Suppressor macrophage treated with lipopolysaccharide for 4 hours (primary cell): ENCODE measurements around the gene PAX5.

Experiments used
- DNase-seq: peaks from one replicate; pipeline ENCODE4 v3.0.0-alpha.2; 2020

Gene PAX5

DNA sequence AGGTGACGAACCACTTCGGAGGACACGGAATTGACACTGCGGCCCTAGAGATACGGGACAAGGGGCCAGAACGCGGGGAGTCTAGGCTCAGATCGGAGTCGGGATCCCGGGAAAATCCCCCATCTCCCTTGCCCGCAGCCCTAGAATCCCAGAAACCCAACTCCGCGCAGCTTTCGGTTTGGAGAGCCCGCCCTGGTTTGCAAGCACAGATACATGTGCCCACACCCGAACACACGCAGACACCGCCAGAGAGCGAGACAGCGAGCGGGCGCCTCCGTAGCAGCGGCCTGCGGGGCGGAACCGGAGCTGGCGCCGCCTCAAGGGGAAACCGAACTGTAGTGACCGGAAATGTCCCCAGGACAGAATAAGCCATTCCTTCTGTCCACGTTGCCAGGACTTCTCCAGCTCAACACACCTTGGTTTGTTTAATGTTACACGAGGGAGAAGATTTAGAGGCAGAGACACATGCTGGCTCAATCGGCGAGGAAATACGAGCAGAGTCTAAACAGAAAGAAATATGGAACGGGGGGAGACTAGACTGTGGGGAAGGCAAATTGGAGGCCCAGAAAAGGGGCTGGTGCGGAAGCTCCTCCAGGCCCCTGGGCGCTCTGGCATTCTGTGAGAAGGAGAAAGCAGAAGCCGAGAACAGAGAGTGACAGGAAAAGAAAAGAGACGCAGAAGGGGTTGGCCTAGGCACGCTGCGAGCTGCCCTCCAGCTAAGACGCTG is 2.9 kb upstream of the PAX5 start:
- peak; percentile 58 for DNase-seq

DNA sequence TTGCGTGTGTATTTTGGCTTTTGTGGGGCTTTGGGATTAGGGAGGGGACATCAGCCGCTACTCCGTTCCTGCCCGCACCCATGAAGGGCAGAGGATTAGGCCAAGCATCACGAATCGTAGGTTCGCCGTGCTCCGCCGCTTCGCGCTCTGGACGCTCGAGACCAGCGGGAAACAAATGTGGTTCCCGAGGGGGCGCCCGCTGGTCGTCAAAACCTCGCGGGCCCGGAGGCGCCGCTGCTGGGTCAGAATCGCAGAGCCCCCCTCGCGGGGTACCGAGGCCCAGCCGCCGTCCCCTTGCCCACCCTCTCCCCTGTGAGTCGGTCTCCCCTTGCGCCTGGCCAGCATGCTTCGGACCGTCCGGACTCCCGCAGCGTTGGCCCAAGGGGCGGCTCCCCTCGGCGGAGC is 2.3 kb upstream of the PAX5 start:
- no peak for DNase-seq

DNA sequence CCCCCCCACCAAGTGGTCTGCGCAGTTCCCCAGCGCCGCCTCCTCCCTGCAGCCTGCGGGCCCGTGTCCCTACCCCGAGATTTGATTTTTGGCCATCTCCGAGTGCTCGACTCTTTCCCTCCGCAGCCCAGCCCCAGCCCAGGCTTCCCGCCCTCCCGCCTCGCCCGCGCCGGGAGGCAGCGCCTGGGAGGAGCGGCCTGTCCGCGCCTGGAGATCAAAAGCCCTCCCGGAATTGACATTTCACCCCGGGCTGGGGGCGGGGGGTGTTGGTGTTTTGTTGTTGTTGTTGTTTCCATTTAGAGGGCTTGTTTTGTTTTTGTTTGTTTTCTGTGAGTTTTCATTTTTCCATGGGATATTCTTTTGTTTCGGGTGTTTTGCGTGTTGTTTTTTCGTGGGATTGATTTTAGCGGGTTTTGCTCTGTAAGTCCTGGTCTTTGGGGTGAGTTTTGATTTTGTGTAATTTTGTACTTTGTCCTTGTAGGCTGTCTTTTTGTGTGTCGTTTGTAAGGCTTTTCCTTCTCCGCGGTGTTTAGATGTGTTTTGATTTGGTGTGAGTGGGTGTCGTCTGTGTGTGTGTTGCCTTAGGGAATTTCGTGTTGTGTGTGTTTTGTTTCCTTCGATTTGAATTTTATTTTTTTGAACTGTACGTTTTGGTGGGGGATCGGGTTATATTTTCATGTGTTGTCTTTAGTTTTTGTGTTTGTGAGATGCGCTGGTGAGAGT is 1.7 kb upstream of the PAX5 start:
- no peak for DNase-seq

DNA sequence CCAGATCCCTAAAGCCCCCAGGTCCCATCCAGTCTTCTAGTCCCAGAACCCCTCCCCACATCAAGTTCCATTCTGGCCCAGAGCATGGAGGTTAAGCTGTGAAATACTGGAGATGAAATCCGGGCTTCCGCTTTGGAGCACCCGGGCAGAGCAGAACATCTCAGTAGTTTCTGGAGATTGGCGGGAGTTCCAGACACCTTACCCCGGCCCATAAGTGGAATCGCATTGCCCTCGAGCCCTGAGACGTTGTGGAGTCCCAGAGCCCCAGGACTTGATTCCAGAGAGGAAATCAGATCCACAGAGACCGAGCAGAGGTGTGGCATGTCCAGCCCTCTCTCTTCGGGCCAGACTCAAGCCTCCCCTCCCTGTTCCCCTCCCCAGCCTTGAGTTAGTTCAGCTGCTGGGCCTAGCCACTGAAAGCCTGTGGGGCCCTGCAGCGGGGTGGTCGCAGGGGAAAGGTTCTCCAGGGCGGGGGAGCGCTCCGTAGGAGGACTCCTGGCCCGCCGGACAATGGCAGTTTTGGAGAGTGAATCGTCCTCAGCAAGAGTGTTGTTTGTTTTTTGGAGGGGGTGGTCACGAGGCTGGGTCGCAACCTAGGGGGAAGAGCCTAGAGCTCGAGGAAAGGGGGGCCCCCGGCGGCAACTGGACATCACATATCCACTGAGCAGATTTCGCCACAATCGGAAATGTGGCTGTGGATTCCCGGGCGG is 1.0 kb upstream of the PAX5 start:
- DNase-seq = no peak

DNA sequence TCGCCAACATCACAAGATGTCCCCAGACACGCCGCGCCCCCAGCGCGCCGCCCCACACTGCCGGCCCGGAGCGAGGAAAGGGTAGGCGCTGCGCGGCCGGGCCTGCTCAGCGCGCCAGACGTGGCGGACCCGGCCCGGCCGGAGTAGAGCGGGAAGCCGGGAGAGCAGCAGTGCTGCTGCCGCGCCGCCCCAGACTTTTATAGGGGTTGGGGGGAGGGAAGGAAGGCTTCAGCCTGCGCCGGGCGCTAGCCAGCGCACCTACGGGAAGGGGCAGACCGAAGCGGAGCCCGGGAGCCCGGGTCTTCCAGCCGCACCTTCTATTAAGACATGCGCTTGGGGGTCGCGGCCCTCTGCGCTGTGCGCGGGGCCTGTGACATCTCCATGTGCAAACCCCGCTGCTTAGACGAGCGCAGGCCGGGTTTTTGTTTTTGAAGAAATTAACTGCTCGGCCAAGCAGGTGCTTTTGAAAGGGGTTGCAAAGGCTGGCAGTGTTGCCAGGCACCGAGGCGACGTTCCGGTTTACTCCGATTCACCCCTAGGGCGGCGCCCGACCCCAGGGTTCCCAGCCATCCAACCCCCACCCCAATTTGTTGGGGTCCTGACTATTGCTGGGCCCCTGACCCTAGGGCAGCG is 353 bp upstream of the PAX5 start:
- peak; percentile 64 for DNase-seq

DNA sequence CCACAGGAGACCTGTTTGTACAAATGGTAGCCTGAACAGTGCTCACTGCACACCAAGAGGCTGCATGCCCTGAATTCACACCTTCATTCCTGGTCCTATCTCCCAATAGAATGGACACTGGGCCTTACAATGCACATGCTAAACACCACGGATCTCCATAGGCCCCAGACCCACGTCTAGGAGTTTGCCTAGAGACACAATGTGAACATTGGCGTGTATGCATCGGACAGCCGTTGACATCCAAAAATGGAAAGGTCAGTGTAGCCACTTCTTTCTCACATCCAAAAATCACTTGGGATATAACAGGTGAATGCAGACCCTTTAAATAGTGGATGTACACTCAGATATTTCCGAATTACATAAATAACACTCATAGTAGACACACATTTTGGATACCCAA is 927 bp downstream of the PAX5 start:
- DNase-seq = no peak

DNA sequence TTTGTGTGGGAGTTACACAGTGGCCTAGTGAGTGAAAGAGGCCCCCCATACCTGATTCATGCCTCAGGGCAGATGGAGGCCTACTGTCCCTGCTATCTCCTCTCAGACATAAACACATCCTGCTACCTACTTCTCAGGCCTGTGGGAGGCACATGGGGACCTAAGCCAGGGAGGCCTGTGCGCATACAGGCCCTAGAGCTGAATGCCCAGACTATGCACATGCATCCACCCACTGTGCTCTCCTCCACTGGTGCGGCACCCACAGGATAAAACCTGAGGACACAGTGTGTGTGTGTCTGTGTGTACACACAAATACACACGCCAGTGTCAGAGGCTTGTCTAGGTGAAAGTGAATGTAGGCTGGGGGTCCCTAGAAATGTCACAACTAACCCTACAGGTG is 1.4 kb downstream of the PAX5 start:
- DNase-seq = no peak

DNA sequence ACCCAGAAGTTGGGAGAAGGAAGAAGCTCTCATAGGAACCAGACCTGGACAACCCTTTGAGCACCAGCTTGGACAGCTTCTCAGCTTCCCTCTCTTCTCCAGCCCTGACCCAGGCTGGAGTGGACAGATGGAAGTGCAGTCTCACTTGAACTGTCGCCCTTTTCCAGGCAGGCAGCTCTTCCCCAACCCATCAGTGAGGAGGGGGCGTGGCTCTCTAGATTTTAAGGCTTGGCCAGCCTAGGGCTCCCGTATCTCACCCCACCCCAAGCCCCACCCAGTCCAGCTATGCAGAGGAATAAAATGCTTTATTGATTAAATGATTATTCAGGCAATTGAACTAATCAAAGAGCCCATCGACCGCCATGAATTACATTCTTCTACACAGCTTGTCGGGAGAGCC is 2.2 kb downstream of the PAX5 start:
- no peak for DNase-seq

DNA sequence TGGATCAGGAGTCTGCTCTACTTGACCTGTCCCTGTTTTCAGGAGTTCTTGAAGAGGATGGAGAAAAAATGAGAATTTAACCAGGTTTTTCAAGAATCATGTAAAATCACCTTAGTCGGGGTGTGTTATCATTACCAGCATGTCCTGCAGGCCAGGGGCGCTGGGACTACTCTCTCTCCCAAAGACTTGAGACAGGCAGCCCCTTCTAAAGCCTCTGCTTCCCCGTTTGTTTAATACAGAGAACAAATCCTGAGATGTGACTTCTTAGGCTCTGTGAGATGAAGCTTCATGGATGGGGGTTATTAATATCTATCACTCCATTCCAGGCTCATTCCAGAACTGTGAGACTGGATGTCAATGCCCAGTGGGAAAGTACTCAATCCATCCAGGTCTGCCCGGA is 3.0 kb downstream of the PAX5 start:
- no peak for DNase-seq

DNA sequence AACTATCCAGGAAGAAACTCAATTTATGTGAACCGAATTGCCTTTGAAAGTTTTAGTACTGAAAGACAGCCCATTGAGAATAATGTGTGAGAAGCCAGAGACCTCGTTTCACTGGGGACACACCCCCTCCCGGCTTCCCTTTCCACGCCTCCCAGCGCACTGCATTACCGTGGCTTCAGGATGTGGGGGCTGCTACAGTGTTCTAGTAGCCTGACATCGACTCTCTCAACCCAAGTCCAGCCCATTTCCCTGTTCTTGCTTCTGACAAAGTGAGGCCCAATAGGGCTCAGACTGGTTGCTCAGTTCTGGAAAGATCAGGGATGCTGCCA is 3.5 kb downstream of the PAX5 start:
- DNase-seq = no peak

DNA sequence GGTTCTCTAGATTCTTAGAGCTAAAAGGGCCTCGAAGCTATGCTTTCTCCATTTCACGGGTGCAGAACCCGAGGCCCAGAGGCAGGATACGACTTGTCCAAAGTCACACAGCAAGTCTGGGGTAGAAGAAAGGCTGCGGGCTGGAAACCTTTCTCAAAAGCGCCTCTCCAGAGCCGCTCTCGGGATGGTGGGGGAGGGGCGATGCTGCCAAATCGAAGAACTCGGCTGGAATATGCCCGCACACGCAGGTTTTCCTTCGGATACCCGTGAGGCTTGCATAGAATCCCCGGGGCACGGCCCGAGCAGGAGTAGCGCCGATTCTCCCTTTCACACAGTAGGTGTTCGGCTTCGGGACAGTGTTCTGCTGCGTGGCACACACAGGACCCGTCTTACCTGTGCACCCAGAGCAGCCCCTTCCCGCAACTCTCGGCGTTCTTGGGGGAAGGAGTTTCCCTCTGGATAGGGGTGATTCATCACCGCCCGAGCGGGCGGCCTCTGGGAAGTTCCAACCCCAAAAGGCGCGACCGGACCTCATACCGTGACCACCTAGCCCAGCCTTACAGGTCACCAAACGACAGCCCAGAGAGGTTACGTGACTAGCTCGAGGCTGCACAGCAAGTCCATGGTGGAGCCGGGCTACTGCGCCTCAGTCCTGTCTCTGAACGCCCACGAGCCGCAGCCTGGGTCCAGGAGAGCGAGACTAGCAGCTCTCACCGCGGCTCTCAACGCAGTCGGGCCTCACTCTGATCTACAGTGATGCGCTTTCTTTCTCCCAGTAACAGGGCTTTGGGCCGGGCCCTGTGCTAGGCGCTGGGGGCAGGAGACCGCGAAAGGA is 4.1 kb downstream of the PAX5 start:
- DNase-seq = no peak

DNA sequence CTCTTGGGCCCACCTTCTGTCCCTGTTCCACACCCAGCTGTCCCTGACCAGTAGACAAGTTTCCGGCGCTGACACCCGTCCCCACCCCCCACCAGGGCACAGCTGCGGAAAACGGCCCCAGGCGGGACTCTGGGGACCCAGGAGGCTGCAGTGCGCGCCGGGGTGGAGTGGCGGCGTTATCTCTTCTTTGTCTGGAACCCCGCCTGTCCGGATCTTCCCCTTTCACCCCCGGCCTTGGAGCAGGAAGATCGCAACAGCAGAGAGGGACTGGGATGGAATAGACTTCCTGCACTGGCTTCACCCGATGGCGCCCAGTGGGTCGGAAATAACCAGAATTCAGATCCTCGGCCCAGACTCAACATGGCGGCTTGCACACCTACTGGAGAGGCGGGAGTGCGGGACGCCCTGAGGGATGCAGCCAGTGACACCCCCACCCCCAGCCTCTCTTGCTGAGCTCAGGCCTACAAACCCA is 4.7 kb downstream of the PAX5 start:
- DNase-seq = no peak

DNA sequence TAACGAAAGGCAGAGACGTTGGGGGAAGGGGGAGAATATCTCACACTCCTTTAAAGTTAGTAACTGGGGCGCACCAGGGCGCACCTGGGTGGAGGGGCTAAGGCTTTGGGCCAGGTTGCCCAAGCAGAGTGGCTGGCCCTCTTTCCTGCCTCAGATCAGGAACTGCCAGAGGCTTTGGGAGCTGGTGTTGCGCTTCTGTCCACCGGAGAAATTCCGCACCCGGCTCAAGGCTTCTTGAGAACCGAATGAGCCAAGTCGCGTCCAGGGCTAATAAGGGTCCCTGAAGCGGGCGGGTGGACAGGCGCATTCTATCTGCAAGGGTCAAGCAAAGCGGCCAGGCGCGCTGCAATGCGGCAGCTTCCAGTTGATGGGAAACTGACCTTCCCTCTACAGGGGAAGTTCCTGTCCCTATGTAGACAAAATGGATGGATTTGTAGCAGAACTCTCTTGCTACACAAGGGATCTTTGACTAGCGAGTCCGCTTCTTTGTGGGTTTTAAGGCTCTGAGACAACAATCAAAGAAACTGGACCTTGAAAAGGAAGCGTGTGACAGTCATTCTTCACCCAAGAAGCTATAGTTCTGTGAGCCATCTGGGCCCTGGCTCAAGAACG is 5.5 kb downstream of the PAX5 start:
- no peak for DNase-seq

DNA sequence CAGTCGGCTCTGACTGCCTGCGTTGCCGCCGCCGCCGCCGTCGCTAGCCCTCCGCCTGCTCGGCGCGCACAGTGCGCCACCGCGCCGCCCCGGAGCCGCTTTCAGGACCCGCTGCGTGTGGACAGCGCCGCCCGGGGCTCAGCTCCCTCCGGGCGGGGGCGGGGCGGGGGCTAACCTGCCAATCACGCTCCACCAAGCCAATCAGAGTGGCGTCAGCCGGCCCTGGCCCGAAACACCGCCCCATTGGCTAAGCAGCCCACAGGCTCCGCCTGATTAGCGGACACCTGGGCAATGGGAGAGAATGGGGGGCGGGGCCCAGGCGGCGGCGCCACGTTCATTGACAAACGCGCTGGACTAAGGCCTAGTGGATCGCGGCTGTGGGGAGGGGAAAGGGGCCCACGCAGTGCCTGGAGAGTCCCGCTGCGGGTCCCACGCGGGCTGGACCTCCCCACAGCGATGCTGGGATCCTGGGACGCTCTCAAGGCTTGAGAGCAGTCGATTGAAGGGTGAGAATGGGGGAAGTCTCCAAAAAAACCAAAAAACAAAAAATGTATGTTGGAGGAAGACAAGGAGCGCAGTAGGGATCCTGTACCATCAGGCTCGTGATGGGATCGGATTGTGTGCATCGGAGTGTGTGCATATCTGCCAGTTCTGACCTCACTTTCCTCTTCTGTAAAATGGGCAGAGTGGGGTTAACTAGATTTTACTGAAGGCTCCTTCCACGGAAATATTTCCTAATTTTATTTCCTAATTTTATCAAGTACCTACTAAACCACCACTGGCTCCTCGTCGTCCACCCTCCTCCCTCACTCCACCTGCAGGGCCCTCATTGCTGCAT is 6.3 kb downstream of the PAX5 start:
- DNase-seq = peak; percentile 91

DNA sequence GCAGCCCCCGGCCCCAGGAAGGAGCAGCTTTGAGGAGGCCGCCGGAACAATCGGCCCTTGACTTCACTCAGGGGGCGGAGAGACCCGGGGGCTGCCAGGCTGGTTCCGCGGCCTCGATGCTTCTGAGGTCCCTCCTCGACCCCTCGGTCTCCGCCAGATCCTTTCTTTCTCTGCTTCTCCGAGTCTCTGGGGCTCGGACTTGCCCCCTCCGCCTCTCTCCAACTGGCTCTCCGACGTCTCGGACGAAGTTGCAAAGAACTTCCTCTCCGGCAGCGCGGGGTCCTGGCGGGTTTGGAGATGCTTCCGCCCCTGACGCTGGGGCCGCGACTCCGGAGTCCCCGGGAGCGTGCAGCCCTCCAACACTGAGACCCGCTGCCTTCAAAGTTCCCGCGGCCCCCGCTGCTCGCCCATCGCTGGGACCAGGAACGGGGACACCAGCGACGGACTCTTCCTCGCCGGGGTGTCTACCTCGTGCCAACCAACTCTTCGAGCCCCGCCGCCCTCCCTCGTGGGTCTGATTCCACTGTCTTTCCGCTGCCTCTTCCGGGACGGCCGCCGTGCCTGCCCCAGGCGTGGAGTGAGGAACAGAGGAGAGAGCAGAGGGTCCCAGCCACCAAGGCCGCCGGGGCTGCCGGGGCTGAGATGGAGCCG is 7.0 kb downstream of the PAX5 start:
- DNase-seq = no peak

DNA sequence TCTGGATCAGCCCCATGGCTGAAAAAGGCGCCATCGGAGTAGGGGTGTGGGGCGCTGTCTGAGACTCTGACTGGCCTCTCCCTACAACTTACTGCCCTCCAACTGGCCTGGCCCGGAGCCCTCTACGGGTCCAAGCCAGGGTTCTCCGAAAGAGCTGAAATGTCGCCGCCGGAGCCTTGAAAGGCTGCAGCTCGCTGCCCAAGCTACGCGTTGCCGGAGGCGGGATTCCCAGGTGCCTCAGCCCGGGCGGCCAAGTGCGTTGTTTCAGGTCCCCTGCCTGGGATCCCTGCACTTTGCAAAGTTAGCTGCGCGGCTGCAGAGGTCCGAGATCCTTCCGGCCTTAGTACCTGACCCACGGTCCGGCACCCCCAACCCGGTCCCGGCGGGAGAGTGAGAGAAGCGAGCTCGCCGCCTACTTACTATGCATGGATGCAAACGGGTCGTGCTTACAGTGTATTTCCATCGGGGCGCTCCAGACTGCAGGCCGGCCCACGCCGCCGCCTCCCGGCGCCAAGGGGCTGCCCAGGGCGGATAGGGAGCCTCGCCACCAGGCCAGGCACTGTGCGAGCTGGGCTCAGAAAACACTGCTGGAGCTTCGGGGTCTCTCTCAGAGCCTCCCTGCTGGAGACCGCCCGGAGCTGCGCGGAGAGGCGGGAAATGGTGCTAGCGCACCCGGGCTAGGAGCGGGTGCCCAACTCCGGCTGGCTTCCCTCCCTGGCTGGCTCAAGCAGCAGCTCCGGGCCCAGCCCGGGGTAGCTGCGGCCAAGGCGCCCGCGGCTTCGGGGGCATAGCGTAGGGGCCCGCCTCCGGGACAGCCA is 7.7 kb downstream of the PAX5 start:
- no peak for DNase-seq

DNA sequence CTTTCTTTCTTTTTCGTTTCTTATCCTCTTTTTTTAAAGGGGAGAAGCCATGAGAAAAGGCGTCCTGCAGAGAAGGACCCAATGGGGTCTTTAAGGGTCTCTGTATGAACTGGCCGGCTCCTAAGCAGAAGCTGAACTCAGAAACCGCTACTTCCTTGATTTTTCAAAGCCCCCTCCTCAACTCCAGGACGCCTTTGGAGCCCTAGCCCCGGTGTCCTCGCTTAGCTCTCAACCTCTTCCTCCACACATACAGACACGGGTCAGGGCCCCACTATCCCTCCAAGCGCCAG is 8.3 kb downstream of the PAX5 start:
- DNase-seq = no peak

DNA sequence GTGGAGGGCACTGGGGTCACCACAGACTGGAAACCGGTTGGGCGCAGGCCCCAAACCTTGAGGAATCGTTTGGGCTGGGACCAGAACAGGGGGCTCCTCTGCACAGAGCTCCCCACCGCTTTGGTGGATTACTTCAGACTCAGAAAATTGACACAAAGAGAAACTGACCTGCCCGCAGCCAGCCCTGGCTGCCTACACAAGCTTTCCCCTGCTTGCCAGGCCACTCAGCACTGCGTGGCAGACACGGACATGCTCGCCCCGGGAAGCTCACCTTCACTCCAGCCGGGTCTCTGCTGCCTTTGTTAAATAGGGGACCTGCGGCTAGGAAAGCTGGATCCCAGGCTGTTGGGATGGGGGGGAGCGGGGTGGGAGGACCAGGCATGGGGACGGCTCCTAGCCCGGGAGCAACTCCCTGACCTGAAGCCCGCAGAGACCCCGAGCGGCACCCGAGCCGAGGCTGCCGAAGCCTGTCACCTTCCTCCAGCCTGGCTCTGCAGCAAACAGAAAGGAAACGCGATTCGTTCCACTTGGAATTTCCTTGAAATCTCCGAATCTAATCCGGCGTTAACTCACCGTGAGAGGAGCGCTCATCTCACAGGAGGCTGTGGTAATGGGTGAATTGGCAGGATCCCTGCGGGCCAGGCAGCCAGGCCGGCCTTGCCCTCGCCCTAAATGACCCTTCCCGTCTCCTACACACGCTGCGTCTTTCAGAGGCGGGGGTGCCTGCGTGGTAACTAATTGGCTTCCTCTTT is 8.8 kb downstream of the PAX5 start:
- peak; percentile 62 for DNase-seq

DNA sequence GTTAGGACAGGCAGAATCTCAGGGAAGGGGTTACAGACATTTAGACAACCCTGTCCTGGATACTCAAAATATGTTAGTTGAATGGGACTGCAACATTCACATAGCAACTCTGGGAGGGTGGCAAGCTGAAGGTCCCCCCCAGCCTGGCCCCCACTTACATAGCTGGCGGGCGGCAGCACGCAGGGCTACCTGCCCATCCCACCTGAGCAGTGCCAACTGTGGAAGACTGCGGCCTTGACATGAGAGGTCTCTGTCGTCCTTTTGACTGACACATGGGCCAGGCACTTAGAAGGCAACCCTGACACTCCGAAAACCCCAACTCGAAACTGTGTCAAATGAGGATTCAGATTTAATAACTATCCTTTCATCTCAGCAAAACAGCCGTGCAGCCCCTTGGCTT is 16.5 kb downstream of the PAX5 start:
- DNase-seq = no peak
